ENCODE measurements around the gene SPEF1. TPM values are rescaled to one million over a fixed set of nuclear protein-coding genes. Genes with fewer than 3 reads are reported as not detected.

SPEF1 gene
- total and polyA plus RNA-seq, 10 of the 15 experiments (the other 5 are each of a cell fraction or from before 2014, with no cell fraction given): 0.12 TPM; not detected in 9

DNA sequence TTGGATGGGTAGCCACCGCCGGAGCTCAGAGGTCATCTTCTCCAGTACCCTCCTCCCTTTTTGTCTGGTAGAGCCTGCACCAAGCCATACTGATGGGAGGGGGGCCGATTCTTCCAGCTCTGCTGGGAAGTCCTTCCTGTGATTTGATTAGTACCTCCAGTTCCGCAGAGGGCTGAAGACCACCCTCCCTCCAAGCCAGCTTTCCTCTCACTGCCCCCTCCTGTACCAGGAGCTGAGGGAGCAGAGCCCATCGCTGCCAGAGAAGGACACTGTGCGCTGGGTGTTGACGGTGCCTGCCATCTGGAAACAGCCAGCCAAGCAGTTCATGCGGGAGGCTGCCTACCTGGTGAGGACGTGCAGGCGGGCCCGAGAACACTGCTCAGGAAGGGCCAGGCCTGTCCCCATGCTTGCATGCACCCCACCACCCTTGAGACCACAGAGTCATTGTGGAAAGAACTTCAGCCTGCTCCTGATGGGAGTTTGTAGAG lies 35.5 kb downstream of the SPEF1 start (continued):
- TF ChIP-seq GATAD2B (conservative IDR thresholded peaks at IDR 0.05; ENCODE audit: low read depth) (no peak), SMAD5 (IDR thresholded peaks at IDR 0.05; ENCODE audit: low read depth) (no peak), SUPT20H (IDR thresholded peaks at IDR 0.05; ENCODE audit: borderline replicate concordance, control insufficient read depth, low read depth, low read length) (no peak)

DNA sequence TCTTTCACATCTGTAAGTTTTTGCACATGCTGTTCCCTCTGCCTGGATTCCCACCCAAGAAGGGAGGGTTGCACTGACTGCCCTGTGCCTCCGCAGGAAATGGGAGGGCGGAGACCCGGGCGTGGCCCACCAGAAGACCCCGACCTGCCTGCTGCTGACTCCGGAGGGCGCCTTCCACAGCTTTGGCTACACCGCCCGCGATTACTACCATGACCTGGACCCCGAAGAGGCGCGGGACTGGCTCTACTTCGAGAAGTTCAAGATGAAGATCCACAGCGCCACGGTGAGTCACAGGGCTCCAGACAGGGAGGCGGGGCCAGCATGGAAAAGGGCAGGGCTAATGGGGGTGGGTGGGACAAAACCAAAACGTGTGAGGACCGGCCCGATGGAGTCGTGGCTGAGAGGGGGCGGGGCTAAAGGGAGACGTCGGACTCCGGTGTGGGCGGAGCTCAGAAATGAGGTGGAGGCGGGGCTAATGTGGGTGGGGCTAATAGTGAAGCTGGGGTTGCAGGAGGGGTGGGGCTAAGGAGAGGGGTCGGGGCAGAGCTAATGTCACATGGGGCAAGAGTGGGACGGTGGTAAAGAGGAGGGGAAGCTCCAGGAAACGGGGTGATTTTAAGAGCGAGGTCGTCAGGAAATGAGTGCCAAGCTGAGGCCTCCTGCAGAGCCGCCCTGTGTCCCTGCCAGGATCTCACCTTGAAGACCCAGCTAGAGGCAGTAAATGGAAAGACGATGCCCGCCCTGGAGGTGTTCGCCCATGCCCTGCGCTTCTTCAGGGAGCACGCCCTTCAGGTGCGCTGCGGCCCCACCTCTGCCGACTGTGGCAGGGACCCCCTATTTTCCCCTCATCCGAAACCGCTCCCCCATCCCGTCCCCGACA lies 36.2 kb downstream of the SPEF1 start:
- Histone ChIP-seq H3K4me2 (ENCODE audit: control insufficient read depth, insufficient read depth) (peak overlapping the region; percentile 55), H3K79me2 (ENCODE audit: control insufficient read depth, insufficient read depth, low read length) (no peaks in the 10 kb centered on the region), H2AFZ (ENCODE audit: control insufficient read depth, low read depth, low read length) (peak overlapping the region; percentile 55), H4K20me1 (ENCODE audit: control insufficient read depth, insufficient read depth) (no peaks in the 10 kb centered on the region), H3K4me3 (no peak overlapping the region; the same call in 1 of the 2 replicates), H3K27me3 (replicated peaks in 1 of 2; ENCODE audit: control insufficient read depth in 2 of 2, insufficient read depth in 2 of 2, low read length in 1 of 2) (no peaks in the 10 kb centered on the region), H3K9ac (ENCODE audit: control insufficient read depth, insufficient read depth, low read length) (no peak overlapping the region), H3K4me1 (ENCODE audit: control insufficient read depth, insufficient read depth, low read length) (no peaks in the 10 kb centered on the region), H3K9me3 (replicated peaks; ENCODE audit: control insufficient read depth, insufficient read depth, low read length) (no peaks in the 10 kb centered on the region), H3K36me3 (ENCODE audit: control insufficient read depth in 2 of 2, insufficient read depth in 2 of 2, low read length in 1 of 2) (no peaks in the 10 kb centered on the region), H3K27ac (ENCODE audit: control insufficient read depth, insufficient read depth) (no peak overlapping the region)
- TF ChIP-seq, protein P1, sequence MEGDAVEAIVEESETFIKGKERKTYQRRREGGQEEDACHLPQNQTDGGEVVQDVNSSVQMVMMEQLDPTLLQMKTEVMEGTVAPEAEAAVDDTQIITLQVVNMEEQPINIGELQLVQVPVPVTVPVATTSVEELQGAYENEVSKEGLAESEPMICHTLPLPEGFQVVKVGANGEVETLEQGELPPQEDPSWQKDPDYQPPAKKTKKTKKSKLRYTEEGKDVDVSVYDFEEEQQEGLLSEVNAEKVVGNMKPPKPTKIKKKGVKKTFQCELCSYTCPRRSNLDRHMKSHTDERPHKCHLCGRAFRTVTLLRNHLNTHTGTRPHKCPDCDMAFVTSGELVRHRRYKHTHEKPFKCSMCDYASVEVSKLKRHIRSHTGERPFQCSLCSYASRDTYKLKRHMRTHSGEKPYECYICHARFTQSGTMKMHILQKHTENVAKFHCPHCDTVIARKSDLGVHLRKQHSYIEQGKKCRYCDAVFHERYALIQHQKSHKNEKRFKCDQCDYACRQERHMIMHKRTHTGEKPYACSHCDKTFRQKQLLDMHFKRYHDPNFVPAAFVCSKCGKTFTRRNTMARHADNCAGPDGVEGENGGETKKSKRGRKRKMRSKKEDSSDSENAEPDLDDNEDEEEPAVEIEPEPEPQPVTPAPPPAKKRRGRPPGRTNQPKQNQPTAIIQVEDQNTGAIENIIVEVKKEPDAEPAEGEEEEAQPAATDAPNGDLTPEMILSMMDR (IDR thresholded peaks at IDR 0.05 in 2 of 3, conservative IDR thresholded peaks at IDR 0.05 in 1 of 3; ENCODE audit: control insufficient read depth in 2 of 3, extremely low read depth in 1 of 3, insufficient read depth in 1 of 3, low read depth in 3 of 3, low read length in 3 of 3): peak in 1 of 3 experiments; percentile 4; a peak in 1 of 6 replicates
- TF ChIP-seq USF2 (IDR thresholded peaks at IDR 0.05; ENCODE audit: borderline replicate concordance, low read depth, low read length): no peak
- TF ChIP-seq FOXM1 (IDR thresholded peaks at IDR 0.05; ENCODE audit: low read depth, low read length): no peak
- 0 out of 2 replicates have a peak, but pooled peaks have one; percentile 41 for TF ChIP-seq HDGF (IDR thresholded peaks at IDR 0.05)
- in situ Hi-C loops (cut with MboI): no loop called here
- WGBS (ENCODE audit: insufficient coverage, insufficient replicate concordance, low lambda C conversion rate, missing lambda C conversion rate): 64% methylated on average over 44 of the region's 45 CpGs
- ChIA-PET SMC1A (ENCODE audit: uncharacterized antibody, unreplicated experiment) (no interaction called here), RAD21 (ENCODE audit: unreplicated experiment) (interaction anchor here (1.0 to 1.6 kb wide), 4 partner anchors 23 to 181 kb away, joined by 3 read pairs; partner anchors contain the start of genes ADISSP and CENPB), CTCF (interaction anchor here (0.6 to 2.4 kb wide), 7 partner anchors 10 to 340 kb away, joined by 3 to 8 read pairs (median 3); partner anchors contain the start of genes ADISSP and AP5S1), POLR2A (interaction anchor here (1.2 kb wide), 1 partner anchor 23 kb away, joined by 4 read pairs; the partner anchor contains the start of gene ADISSP)
- intact Hi-C loops (cut with micrococcal nuclease; ENCODE audit: unreplicated experiment): no loop called here
- BruUV-seq (replicated peaks): no TSS peak
- DNase-seq (ENCODE audit: low read depth, low spot score) (no peak), FAIRE-seq (no peak), ATAC-seq (peak; percentile 89)
